ENCODE results near the gene TMC3. TPM values are rescaled to one million over a fixed set of nuclear protein-coding genes. Genes with fewer than 3 reads are reported as not detected.

Gene TMC3
- total and polyA plus RNA-seq, 3 experiments from 2014 or later: not detected

DNA sequence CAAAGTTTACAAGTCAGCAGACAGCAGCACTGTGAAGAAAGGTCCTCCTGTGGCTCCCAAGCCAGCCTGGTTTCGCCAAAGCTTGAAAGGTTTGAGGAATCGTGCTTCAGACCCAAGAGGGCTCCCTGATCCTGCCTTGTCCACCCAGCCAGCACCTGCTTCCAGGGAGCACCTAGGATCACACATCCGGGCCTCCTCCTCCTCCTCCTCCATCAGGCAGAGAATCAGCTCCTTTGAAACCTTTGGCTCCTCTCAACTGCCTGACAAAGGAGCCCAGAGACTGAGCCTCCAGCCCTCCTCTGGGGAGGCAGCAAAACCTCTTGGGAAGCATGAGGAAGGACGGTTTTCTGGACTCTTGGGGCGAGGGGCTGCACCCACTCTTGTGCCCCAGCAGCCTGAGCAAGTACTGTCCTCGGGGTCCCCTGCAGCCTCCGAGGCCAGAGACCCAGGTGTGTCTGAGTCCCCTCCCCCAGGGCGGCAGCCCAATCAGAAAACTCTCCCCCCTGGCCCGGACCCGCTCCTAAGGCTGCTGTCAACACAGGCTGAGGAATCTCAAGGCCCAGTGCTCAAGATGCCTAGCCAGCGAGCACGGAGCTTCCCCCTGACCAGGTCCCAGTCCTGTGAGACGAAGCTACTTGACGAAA, 74.3 kb downstream of the TMC3 start:
- Histone ChIP-seq H3K36me3 (ENCODE audit: insufficient read depth, low read length) (peaks cover 68% of the 10 kb centered on the region), H3K4me3 (ENCODE audit: low read length) (peak overlapping the region; percentile 89), H3K27ac (ENCODE audit: low read depth, low read length) (peak overlapping the region; percentile 61), H3K27me3 (ENCODE audit: insufficient read depth, low read length, poor library complexity, severe bottlenecking) (no peaks in the 10 kb centered on the region), H3K9me3 (ENCODE audit: low read length) (no peaks in the 10 kb centered on the region), H3K4me1 (ENCODE audit: insufficient read depth, low read length) (peaks cover 61% of the 10 kb centered on the region)
- ChIA-PET CTCF (interaction anchor here (0.8 to 2.9 kb wide), 6 partner anchors 9 to 101 kb away, joined by 3 to 22 read pairs (median 9); no protein-coding TSS in a partner anchor), POLR2A (interaction anchor here (0.9 to 2.2 kb wide), 6 partner anchors 8 to 24 kb away, joined by 3 to 7 read pairs (median 5); partner anchors contain the start of gene STARD5)
- peak overlapping the region; percentile 96 to 100 (median 99) for H3K4me3 Mint-ChIP-seq
- H3K36me3 Mint-ChIP-seq: peaks cover 56 to 84% (median 66%) of the 10 kb centered on the region in 3 donors
- peak overlapping the region; percentile 80 to 100 (median 98) for H3K27ac Mint-ChIP-seq
- H3K9me3 Mint-ChIP-seq: no peaks in the 10 kb centered on the region
- peaks cover 65 to 67% (median 65%) of the 10 kb centered on the region in 3 donors for H3K4me1 Mint-ChIP-seq
- no peak for DNase-seq
- H3K27me3 Mint-ChIP-seq: no peaks in the 10 kb centered on the region

GRCh38 chr15:81299156-81299555, 74.9 kb downstream of the TMC3 start:
- CTCF ChIA-PET: interaction anchor here (0.8 to 2.9 kb wide), 7 partner anchors 9 to 102 kb away, joined by 3 to 22 read pairs (median 7); partner anchors contain the start of gene STARD5
- Histone ChIP-seq H3K4me3 (ENCODE audit: low read length) (peak overlapping the region; percentile 89), H3K4me1 (ENCODE audit: insufficient read depth, low read length) (peaks cover 61% of the 10 kb centered on the region), H3K27me3 (ENCODE audit: insufficient read depth, low read length, poor library complexity, severe bottlenecking) (no peaks in the 10 kb centered on the region), H3K36me3 (ENCODE audit: insufficient read depth, low read length) (peaks cover 62% of the 10 kb centered on the region), H3K9me3 (ENCODE audit: low read length) (no peaks in the 10 kb centered on the region), H3K27ac (ENCODE audit: low read depth, low read length) (peak overlapping the region; percentile 61)
- H3K27me3 Mint-ChIP-seq: no peaks in the 10 kb centered on the region
- POLR2A ChIA-PET: interaction anchor here (0.9 to 2.2 kb wide), 6 partner anchors 9 to 25 kb away, joined by 4 to 7 read pairs (median 5); partner anchors contain the start of gene STARD5
- peaks cover 65 to 67% (median 65%) of the 10 kb centered on the region in 3 donors for H3K4me1 Mint-ChIP-seq
- no peaks in the 10 kb centered on the region for H3K9me3 Mint-ChIP-seq
- DNase-seq: no peak
- peaks cover 50 to 78% (median 60%) of the 10 kb centered on the region in 3 donors for H3K36me3 Mint-ChIP-seq
- H3K4me3 Mint-ChIP-seq: peak overlapping the region; percentile 96 to 100 (median 99)
- peak overlapping the region; percentile 80 to 100 (median 98) for H3K27ac Mint-ChIP-seq

GRCh38 chr15:81298611-81299010, 75.4 kb downstream of the TMC3 start:
- ChIA-PET CTCF (interaction anchor here (0.8 to 2.9 kb wide), 7 partner anchors 10 to 32 kb away, joined by 3 to 22 read pairs (median 7); partner anchors contain the start of gene STARD5), POLR2A (interaction anchor here (0.9 to 2.2 kb wide), 6 partner anchors 8 to 25 kb away, joined by 4 to 7 read pairs (median 5); partner anchors contain the start of gene STARD5)
- Mint-ChIP-seq H3K4me1 (peaks cover 65 to 67% (median 65%) of the 10 kb centered on the region in 3 donors), H3K9me3 (no peaks in the 10 kb centered on the region), H3K36me3 (peaks cover 45 to 72% (median 56%) of the 10 kb centered on the region in 3 donors), H3K4me3 (peak overlapping the region; percentile 96 to 100 (median 99)), H3K27me3 (peaks cover 0 to 2% of the 10 kb centered on the region in 2 donors), H3K27ac (peak overlapping the region; percentile 90 to 100 (median 98))
- Histone ChIP-seq H3K4me3 (ENCODE audit: low read length) (peak overlapping the region; percentile 89), H3K9me3 (ENCODE audit: low read length) (no peaks in the 10 kb centered on the region), H3K27ac (ENCODE audit: low read depth, low read length) (peak overlapping the region; percentile 61), H3K4me1 (ENCODE audit: insufficient read depth, low read length) (peaks cover 59% of the 10 kb centered on the region), H3K27me3 (ENCODE audit: insufficient read depth, low read length, poor library complexity, severe bottlenecking) (no peaks in the 10 kb centered on the region), H3K36me3 (ENCODE audit: insufficient read depth, low read length) (peaks cover 56% of the 10 kb centered on the region)
- DNase-seq: no peak

DNA sequence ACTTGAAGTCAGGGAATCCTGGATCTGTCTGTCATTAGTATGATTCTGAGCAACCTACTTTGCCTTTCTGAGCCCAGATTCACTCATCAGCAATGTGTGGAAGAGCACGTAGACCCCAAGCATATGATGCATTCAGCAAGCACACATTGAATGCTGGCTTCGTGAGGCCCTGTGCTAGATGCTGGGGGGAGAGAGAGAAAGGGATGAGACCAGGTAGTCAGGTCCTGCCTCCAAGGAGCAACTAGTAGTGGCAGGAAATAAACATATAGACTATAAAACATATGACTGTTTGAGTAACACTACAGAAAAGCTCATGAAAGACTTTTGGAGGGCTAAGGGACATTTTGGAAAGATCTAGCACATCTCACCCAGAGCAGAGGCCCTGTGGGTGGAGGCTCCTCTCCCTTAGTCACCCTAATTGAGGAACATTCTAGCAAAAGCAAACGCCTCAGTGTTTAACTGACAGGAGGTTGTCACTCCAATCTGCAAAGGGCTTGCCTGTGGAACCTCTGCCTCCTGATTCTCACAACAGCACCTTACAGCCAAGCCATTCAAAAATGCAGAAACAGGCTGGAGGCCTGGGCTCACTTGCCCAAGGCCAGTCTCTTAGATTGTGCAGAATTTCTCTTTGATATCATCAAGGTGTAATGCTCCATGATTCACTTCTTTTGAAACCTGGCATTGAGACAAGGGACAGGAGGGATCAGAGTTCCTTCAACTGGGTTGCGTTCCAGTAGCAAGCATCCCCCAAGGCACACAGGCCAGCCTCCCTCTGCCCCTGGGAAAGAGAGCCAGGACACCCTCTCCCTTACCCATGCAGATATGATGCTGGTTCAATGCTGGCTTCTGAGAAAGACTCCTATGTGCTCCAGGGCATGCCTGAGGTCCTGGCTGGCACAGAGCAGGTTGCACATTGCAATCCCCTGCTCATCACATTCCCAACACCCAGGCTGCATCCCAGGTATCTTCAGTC, 76.1 kb downstream of the TMC3 start:
- Mint-ChIP-seq H3K4me1 (peaks cover 65 to 67% (median 65%) of the 10 kb centered on the region in 3 donors), H3K27me3 (peaks cover 0 to 2% of the 10 kb centered on the region in 2 donors), H3K36me3 (peaks cover 41 to 65% (median 49%) of the 10 kb centered on the region in 3 donors), H3K4me3 (peak overlapping the region; percentile 96 to 100 (median 99)), H3K9me3 (no peaks in the 10 kb centered on the region), H3K27ac (peak overlapping the region; percentile 74 to 100 (median 98))
- ChIA-PET POLR2A (interaction anchor here (1.1 to 2.2 kb wide), 4 partner anchors 10 to 26 kb away, joined by 5 to 17 read pairs (median 6); partner anchors contain the start of gene STARD5), CTCF (interaction anchor here (0.9 to 3.5 kb wide), 7 partner anchors 11 to 32 kb away, joined by 3 to 22 read pairs (median 7); partner anchors contain the start of gene STARD5)
- peaks cover 49% of the 10 kb centered on the region for H3K36me3 ChIP-seq (ENCODE audit: insufficient read depth, low read length)
- peak overlapping the region; percentile 89 for H3K4me3 ChIP-seq (ENCODE audit: low read length)
- DNase-seq: no peak
- no peaks in the 10 kb centered on the region for H3K9me3 ChIP-seq (ENCODE audit: low read length)
- H3K27me3 ChIP-seq (ENCODE audit: insufficient read depth, low read length, poor library complexity, severe bottlenecking): no peaks in the 10 kb centered on the region
- H3K4me1 ChIP-seq (ENCODE audit: insufficient read depth, low read length): peaks cover 59% of the 10 kb centered on the region
- H3K27ac ChIP-seq (ENCODE audit: low read depth, low read length): peak overlapping the region; percentile 61

DNA sequence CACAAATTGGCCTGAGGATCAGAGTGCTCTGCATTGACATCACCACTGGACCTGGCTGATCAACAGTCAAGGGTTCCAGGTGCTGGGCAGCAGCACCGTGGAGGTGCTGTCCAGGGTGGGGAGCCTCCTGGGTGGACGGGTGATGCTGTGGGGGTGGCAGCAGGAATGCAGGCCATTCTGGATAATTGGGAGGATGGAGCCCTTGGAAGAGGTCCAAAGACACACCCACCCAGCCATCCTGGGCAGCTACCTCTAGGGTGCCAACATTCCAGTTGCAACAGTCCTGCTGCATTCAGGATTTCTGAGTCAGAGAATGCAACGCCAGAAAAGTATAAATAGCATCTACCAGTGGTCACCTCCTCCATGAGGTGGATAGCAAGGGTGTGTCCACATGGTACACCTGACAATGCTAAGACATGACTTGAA, 76.9 kb downstream of the TMC3 start:
- Mint-ChIP-seq H3K27me3 (peaks cover 0 to 2% of the 10 kb centered on the region in 2 donors), H3K9me3 (no peaks in the 10 kb centered on the region), H3K36me3 (peaks cover 33 to 58% (median 42%) of the 10 kb centered on the region in 3 donors), H3K4me3 (peak overlapping the region; percentile 96 to 100 (median 99)), H3K4me1 (peaks cover 65 to 67% (median 65%) of the 10 kb centered on the region in 3 donors), H3K27ac (peak overlapping the region; percentile 91 to 100 (median 98))
- no peak for DNase-seq
- peaks cover 42% of the 10 kb centered on the region for H3K36me3 ChIP-seq (ENCODE audit: insufficient read depth, low read length)
- peak overlapping the region; percentile 61 for H3K27ac ChIP-seq (ENCODE audit: low read depth, low read length)
- H3K4me3 ChIP-seq (ENCODE audit: low read length): peak overlapping the region; percentile 89
- no peaks in the 10 kb centered on the region for H3K27me3 ChIP-seq (ENCODE audit: insufficient read depth, low read length, poor library complexity, severe bottlenecking)
- peaks cover 59% of the 10 kb centered on the region for H3K4me1 ChIP-seq (ENCODE audit: insufficient read depth, low read length)
- ChIA-PET POLR2A (interaction anchor here (0.5 to 1.6 kb wide), 7 partner anchors 7 to 1245 kb away, joined by 3 to 17 read pairs (median 4); no protein-coding TSS in a partner anchor), CTCF (interaction anchor here (1.0 to 5.8 kb wide), 11 partner anchors 10 to 120 kb away, joined by 3 to 37 read pairs (median 11); partner anchors contain the start of gene STARD5)
- no peaks in the 10 kb centered on the region for H3K9me3 ChIP-seq (ENCODE audit: low read length)

GRCh38 chr15:81296673-81297072, 77.3 kb downstream of the TMC3 start:
- peaks cover 37% of the 10 kb centered on the region for H3K36me3 ChIP-seq (ENCODE audit: insufficient read depth, low read length)
- Mint-ChIP-seq H3K4me1 (peaks cover 65 to 66% (median 65%) of the 10 kb centered on the region in 3 donors), H3K27ac (peak overlapping the region; percentile 91 to 100 (median 98)), H3K27me3 (peaks cover 0 to 2% of the 10 kb centered on the region in 2 donors), H3K4me3 (peak overlapping the region; percentile 96 to 100 (median 99)), H3K36me3 (peaks cover 29 to 53% (median 37%) of the 10 kb centered on the region in 3 donors), H3K9me3 (no peaks in the 10 kb centered on the region)
- peak overlapping the region; percentile 89 for H3K4me3 ChIP-seq (ENCODE audit: low read length)
- H3K27me3 ChIP-seq (ENCODE audit: insufficient read depth, low read length, poor library complexity, severe bottlenecking): no peaks in the 10 kb centered on the region
- CTCF ChIA-PET: interaction anchor here (0.7 to 5.8 kb wide), 11 partner anchors 10 to 120 kb away, joined by 3 to 37 read pairs (median 8); partner anchors contain the start of gene STARD5
- POLR2A ChIA-PET: interaction anchor here (0.5 to 1.6 kb wide), 8 partner anchors 8 to 1245 kb away, joined by 3 to 17 read pairs (median 4); no protein-coding TSS in a partner anchor
- peaks cover 59% of the 10 kb centered on the region for H3K4me1 ChIP-seq (ENCODE audit: insufficient read depth, low read length)
- H3K9me3 ChIP-seq (ENCODE audit: low read length): no peaks in the 10 kb centered on the region
- peak; percentile 53 to 85 (median 83) for DNase-seq
- peak overlapping the region; percentile 61 for H3K27ac ChIP-seq (ENCODE audit: low read depth, low read length)

DNA sequence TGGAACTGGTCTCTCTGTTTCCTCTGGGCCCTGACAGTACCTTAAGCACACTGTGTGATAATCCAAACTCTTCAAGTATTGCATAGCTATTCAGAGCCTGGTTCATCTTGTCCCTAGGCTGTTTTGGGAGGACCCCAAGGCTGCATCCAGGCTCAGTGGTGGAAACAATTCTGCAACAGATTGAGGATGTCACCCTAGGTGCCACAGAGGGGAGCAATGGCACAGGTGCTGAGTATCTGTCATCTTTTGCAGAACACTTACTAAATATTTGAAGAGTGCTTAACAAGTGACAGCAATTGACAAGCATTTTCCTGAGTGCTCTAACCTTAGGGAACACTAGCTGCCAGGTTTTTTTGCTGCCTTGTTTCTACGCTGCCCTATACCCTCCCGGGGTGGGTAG, 77.8 kb downstream of the TMC3 start:
- Mint-ChIP-seq H3K27ac (peak overlapping the region; percentile 91 to 100 (median 98)), H3K36me3 (peaks cover 26 to 48% (median 34%) of the 10 kb centered on the region in 3 donors), H3K27me3 (peaks cover 0 to 2% of the 10 kb centered on the region in 2 donors), H3K9me3 (no peaks in the 10 kb centered on the region), H3K4me1 (peaks cover 65 to 66% (median 65%) of the 10 kb centered on the region in 3 donors), H3K4me3 (peak overlapping the region; percentile 96 to 100 (median 99))
- Histone ChIP-seq H3K9me3 (ENCODE audit: low read length) (no peaks in the 10 kb centered on the region), H3K36me3 (ENCODE audit: insufficient read depth, low read length) (peaks cover 32% of the 10 kb centered on the region), H3K27me3 (ENCODE audit: insufficient read depth, low read length, poor library complexity, severe bottlenecking) (no peaks in the 10 kb centered on the region), H3K4me1 (ENCODE audit: insufficient read depth, low read length) (peaks cover 59% of the 10 kb centered on the region), H3K27ac (ENCODE audit: low read depth, low read length) (peak overlapping the region; percentile 61), H3K4me3 (ENCODE audit: low read length) (peak overlapping the region; percentile 89)
- POLR2A ChIA-PET: interaction anchor here (0.6 to 1.6 kb wide), 7 partner anchors 8 to 30 kb away, joined by 3 to 17 read pairs (median 4); no protein-coding TSS in a partner anchor
- CTCF ChIA-PET: interaction anchor here (0.7 to 5.8 kb wide), 12 partner anchors 9 to 121 kb away, joined by 3 to 37 read pairs (median 7); partner anchors contain the start of gene STARD5
- DNase-seq: no peak
